ENCODE results near the gene ENAH.

ENAH gene

DNA sequence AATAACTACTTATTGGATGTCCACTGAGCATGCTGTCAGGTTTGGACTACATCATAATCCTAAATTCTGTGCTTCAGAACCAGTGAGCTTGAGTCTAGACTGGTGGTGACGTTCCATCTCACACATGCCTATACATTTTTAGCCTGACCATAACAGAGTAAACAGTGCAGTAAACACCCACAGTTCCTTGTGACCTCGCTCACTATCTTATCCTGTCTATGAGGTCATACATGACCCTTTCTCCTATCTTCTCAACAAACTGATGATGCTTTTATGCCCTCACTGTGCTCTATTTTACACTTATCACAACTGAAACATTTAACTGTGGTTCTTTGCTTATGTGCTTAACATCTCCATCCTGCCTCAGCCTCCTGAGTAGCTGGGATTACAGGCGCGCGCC is 91.2 kb downstream of the ENAH start:
- no peaks in the 10 kb centered on the region for H3K27me3 ChIP-seq (ENCODE audit: control insufficient read depth, insufficient read depth, low read length)
- no peaks in the 10 kb centered on the region for H3K36me3 ChIP-seq (ENCODE audit: control insufficient read depth, insufficient read depth, low read length)
- H3K9me3 ChIP-seq (ENCODE audit: control insufficient read depth, low read length), result no peaks in the 10 kb centered on the region
- H3K9ac ChIP-seq (ENCODE audit: low read length), result no peak overlapping the region
- no peaks in the 10 kb centered on the region for H3K4me1 ChIP-seq (ENCODE audit: control insufficient read depth, insufficient read depth, low read length)
- no peak overlapping the region for H3K4me3 ChIP-seq (ENCODE audit: low read length)

DNA sequence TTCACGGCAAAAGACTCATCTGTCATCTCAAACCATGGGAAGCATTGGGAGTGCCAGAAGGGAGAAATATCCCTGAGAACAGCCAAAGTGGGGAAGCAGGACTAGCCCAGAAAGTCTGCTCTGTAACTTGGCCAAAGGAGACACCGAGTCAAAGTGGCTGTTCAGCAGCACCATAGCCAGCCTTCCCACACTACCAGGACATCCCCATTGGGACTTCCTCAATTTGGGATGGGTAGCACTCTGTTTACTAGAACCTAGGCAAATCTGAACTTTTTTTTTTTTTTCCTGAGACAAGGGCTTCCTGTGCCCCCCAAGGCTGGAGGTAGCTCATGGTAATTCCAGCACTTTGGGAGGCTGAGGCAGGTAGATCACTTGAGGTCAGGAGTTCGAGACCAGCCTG is 93.0 kb downstream of the ENAH start:
- no peak overlapping the region for H3K4me3 ChIP-seq (ENCODE audit: low read length)
- H3K27me3 ChIP-seq (ENCODE audit: control insufficient read depth, insufficient read depth, low read length), result no peaks in the 10 kb centered on the region
- H3K36me3 ChIP-seq (ENCODE audit: control insufficient read depth, insufficient read depth, low read length), result no peaks in the 10 kb centered on the region
- no peak overlapping the region for H3K9ac ChIP-seq (ENCODE audit: low read length)
- H3K4me1 ChIP-seq (ENCODE audit: control insufficient read depth, insufficient read depth, low read length), result no peaks in the 10 kb centered on the region
- H3K9me3 ChIP-seq (ENCODE audit: control insufficient read depth, low read length), result no peaks in the 10 kb centered on the region

DNA sequence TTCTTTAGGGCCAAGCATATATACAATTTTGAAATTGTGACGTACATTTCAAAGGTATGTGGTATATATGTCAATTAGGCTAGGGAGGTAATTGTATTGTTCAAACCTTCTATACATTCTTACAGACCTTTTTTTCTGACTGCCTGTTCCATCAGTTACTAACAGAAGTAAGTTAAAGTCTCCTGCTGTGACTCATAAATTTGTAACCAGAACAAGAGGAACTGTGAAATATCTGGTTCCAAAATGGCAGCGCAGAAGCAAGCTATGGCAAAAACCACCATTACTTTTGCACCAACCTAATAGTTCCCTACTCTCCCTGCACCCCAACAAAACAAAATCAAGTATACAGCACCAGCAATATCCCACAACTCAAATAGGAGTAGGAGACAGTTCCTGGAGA is 93.6 kb downstream of the ENAH start:
- H3K36me3 ChIP-seq (ENCODE audit: control insufficient read depth, insufficient read depth, low read length), result no peaks in the 10 kb centered on the region
- H3K27me3 ChIP-seq (ENCODE audit: control insufficient read depth, insufficient read depth, low read length), result no peaks in the 10 kb centered on the region
- H3K4me3 ChIP-seq (ENCODE audit: low read length), result no peak overlapping the region
- no peak overlapping the region for H3K9ac ChIP-seq (ENCODE audit: low read length)
- H3K4me1 ChIP-seq (ENCODE audit: control insufficient read depth, insufficient read depth, low read length), result no peaks in the 10 kb centered on the region
- H3K9me3 ChIP-seq (ENCODE audit: control insufficient read depth, low read length), result no peaks in the 10 kb centered on the region

DNA sequence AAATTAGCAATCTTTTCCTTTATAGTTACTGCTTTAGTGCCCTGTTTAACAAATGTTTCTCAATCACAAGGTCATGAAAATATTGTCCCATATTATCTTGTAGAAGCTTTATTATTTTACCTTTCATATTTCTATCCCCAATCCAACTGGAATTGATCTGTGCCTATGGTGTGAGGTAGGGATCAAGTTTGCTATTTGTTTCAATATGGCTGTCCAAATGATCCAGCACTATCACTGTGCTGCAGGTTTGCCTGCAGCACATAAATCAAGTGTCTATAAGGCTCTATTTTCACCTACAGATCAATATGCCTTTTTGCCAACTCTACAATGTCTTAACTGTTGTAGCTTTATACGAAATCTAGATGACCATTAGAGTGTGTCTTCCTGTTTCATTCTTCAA is 96.2 kb downstream of the ENAH start:
- no peaks in the 10 kb centered on the region for H3K9me3 ChIP-seq (ENCODE audit: control insufficient read depth, low read length)
- H3K9ac ChIP-seq (ENCODE audit: low read length), result no peak overlapping the region
- H3K36me3 ChIP-seq (ENCODE audit: control insufficient read depth, insufficient read depth, low read length), result no peaks in the 10 kb centered on the region
- H3K27me3 ChIP-seq (ENCODE audit: control insufficient read depth, insufficient read depth, low read length), result no peaks in the 10 kb centered on the region
- no peak overlapping the region for H3K4me3 ChIP-seq (ENCODE audit: low read length)
- H3K4me1 ChIP-seq (ENCODE audit: control insufficient read depth, insufficient read depth, low read length), result no peaks in the 10 kb centered on the region

DNA sequence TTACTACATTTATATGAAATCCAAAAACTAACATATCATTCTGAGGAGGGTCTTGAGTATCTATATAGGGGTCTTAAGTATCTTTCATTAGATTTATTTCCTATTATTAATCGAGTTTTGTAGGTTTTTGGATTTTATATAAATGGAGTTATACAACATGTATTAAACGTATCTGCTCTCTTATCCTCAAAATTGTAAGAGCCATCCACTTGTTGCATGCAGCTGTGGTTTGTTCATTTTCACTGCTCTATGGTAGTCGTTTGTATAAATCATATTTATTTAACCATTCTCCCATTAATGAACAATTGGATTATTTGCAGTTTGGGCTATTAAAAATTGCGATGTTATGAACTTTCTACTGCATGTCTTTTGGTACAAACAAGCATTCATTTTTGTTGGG is 97.1 kb downstream of the ENAH start:
- no peak overlapping the region for H3K4me3 ChIP-seq (ENCODE audit: low read length)
- no peaks in the 10 kb centered on the region for H3K27me3 ChIP-seq (ENCODE audit: control insufficient read depth, insufficient read depth, low read length)
- no peaks in the 10 kb centered on the region for H3K36me3 ChIP-seq (ENCODE audit: control insufficient read depth, insufficient read depth, low read length)
- H3K9me3 ChIP-seq (ENCODE audit: control insufficient read depth, low read length), result no peaks in the 10 kb centered on the region
- no peak overlapping the region for H3K9ac ChIP-seq (ENCODE audit: low read length)
- no peaks in the 10 kb centered on the region for H3K4me1 ChIP-seq (ENCODE audit: control insufficient read depth, insufficient read depth, low read length)

DNA sequence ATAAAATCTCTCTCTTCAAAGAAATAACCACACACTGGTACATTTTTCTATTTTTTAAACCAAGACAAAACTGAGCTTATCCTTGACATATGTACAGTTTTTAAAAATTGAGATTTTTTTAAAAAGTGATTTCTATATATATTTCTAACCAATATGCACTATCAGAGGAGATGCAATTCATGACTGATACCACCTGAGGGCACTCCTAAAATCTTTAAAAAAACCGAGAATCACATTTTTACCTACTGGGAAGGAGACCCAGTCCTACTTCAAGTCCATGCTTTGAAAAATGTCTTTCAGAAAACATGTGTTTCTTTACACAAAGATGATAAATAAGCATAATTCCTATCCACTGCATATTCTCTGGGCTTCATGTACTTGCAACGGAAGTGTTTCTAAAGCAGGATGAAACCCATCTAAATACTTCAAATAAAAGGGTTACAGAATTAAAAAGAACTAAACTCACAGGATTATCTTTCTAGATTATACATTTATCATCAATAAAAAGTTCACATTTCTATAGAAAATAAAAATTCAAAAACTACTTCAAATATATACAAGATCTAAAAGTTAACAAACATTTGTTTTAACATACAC is 98.6 kb downstream of the ENAH start:
- H3K9me3 ChIP-seq (ENCODE audit: control insufficient read depth, low read length), result no peaks in the 10 kb centered on the region
- H3K36me3 ChIP-seq (ENCODE audit: control insufficient read depth, insufficient read depth, low read length), result no peaks in the 10 kb centered on the region
- no peaks in the 10 kb centered on the region for H3K4me1 ChIP-seq (ENCODE audit: control insufficient read depth, insufficient read depth, low read length)
- no peak overlapping the region for H3K4me3 ChIP-seq (ENCODE audit: low read length)
- no peak overlapping the region for H3K9ac ChIP-seq (ENCODE audit: low read length)
- no peaks in the 10 kb centered on the region for H3K27me3 ChIP-seq (ENCODE audit: control insufficient read depth, insufficient read depth, low read length)

DNA sequence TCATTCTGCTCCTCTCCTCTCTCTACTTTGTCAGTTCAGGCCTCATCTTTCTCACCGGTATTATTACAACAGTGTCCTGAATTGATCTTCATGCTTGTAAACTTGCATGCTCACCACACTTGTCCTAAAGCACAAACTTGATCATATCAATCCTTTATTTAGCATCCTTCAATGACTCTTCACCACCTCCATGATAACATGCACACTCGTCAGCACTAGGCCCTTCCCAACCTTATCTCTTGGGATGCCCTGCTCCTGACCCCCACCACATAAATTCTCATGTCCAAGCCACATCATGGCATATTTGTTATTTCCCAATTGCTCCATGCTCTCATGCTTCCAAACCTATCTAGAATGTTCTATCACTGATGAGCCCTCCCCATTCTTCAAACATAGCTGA is 103.1 kb downstream of the ENAH start:
- H3K27me3 ChIP-seq (ENCODE audit: control insufficient read depth, insufficient read depth, low read length), result no peaks in the 10 kb centered on the region

DNA sequence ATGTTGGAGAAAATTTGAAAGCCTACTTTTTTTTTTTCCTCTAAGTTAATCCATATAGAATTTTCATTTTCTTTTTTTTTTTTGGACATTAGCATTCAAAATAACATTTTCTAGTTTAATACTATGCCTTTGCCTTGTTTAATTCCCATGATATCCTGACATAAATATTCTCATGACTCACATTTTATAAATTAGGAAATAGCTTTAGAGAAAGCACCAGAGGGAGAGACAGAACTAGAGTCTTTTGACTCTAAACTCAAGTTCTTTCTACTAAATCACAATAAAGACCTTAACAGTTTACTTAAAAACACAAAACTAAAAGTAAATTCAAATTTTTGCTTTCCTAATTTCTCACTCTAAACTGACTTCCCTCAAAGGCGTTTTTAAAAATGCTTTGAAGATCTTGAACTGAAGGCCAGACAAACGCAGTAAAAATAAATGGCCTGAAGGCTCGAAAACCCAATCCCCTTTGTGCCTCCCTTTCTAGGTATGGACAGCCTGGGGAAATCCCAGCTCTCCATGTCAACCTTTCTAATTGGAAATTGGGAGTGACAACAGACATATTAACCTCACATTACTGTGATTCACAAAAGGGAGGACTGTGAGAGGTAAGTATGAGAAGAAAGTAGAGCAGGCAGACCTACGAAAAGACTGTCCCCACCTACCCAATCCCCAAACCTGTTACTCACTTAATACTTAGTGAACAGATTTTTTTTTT is 104.6 kb downstream of the ENAH start:
- no peaks in the 10 kb centered on the region for H3K27me3 ChIP-seq (ENCODE audit: control insufficient read depth, insufficient read depth, low read length)
- no peak overlapping the region for H3K4me3 ChIP-seq (ENCODE audit: low read length)
- no peak overlapping the region for H3K9ac ChIP-seq (ENCODE audit: low read length)
- H3K36me3 ChIP-seq (ENCODE audit: control insufficient read depth, insufficient read depth, low read length), result no peaks in the 10 kb centered on the region
- no peaks in the 10 kb centered on the region for H3K4me1 ChIP-seq (ENCODE audit: control insufficient read depth, insufficient read depth, low read length)
- no peaks in the 10 kb centered on the region for H3K9me3 ChIP-seq (ENCODE audit: control insufficient read depth, low read length)

More for the DNA sequence above, 103.1 kb downstream of the ENAH start:
- Histone ChIP-seq H3K9me3 (ENCODE audit: control insufficient read depth, low read length) (no peaks in the 10 kb centered on the region), H3K4me1 (ENCODE audit: control insufficient read depth, insufficient read depth, low read length) (no peaks in the 10 kb centered on the region), H3K36me3 (ENCODE audit: control insufficient read depth, insufficient read depth, low read length) (no peaks in the 10 kb centered on the region), H3K4me3 (ENCODE audit: low read length) (no peak overlapping the region), H3K9ac (ENCODE audit: low read length) (no peak overlapping the region)

DNA sequence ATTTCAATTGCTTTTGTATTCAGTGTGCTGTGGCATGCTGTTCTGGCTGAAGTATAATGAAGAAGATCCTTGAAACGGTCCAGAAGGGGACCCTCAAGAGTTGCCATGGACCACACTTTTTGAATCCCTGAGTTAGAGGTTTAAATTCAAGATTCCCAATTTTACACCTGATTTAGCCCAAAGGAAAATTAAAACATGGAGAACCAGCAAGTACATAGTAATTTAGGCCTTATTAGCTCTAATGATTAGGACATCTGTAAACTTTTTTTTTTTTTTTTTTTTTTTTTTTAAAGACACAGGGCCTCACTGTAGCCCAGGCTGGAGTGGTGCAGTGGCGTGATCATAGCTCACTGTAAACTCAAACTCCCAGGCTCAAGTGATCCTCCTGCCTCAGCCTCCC is 107.3 kb downstream of the ENAH start:
- no peak overlapping the region for H3K9ac ChIP-seq (ENCODE audit: low read length)
- H3K4me1 ChIP-seq (ENCODE audit: control insufficient read depth, insufficient read depth, low read length), result no peaks in the 10 kb centered on the region
- no peaks in the 10 kb centered on the region for H3K36me3 ChIP-seq (ENCODE audit: control insufficient read depth, insufficient read depth, low read length)
- no peaks in the 10 kb centered on the region for H3K9me3 ChIP-seq (ENCODE audit: control insufficient read depth, low read length)
- no peaks in the 10 kb centered on the region for H3K27me3 ChIP-seq (ENCODE audit: control insufficient read depth, insufficient read depth, low read length)
- no peak overlapping the region for H3K4me3 ChIP-seq (ENCODE audit: low read length)

DNA sequence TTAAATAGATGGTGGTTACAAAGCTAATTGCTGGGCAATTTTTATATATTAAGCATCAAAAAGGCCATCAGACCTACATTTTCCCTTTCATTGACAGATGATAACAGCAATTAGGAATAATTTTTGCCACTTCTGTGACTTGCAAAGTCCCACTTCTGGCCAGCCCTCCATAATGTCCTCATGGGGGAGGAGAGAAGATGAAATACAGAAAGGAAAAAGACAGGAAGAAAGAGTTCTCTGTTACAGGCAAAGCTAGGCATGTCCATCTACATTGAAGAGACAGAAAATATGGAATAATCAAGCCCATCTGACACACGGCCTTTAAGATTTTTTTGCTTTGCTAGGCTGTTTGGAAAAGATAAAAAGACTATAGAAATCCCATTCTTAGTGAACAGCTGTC is 108.0 kb downstream of the ENAH start:
- no peaks in the 10 kb centered on the region for H3K36me3 ChIP-seq (ENCODE audit: control insufficient read depth, insufficient read depth, low read length)
- no peak overlapping the region for H3K4me3 ChIP-seq (ENCODE audit: low read length)
- no peaks in the 10 kb centered on the region for H3K27me3 ChIP-seq (ENCODE audit: control insufficient read depth, insufficient read depth, low read length)
- no peaks in the 10 kb centered on the region for H3K4me1 ChIP-seq (ENCODE audit: control insufficient read depth, insufficient read depth, low read length)
- H3K9ac ChIP-seq (ENCODE audit: low read length), result no peak overlapping the region
- H3K9me3 ChIP-seq (ENCODE audit: control insufficient read depth, low read length), result no peaks in the 10 kb centered on the region

DNA sequence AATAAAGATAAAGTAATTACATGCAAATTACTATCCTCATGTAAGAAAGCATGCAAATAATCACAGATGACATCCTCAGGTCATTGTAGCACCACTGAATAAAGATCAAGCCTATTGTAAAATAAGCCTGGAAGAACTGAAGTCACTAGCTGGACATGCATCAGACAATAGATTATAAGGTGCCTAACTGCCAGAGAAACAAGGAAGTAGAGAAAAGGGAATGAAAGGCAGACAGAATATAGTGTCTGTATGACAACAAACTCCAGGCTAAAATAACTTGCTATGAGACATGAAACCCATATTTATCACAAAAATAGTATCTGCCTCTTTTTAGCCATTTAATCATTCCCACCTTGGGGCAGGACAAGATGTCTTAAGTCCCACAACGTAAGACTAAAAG is 108.7 kb downstream of the ENAH start:
- Histone ChIP-seq H3K27me3 (ENCODE audit: control insufficient read depth, insufficient read depth, low read length) (no peaks in the 10 kb centered on the region), H3K4me1 (ENCODE audit: control insufficient read depth, insufficient read depth, low read length) (no peaks in the 10 kb centered on the region), H3K36me3 (ENCODE audit: control insufficient read depth, insufficient read depth, low read length) (no peaks in the 10 kb centered on the region), H3K4me3 (ENCODE audit: low read length) (no peak overlapping the region), H3K9ac (ENCODE audit: low read length) (no peak overlapping the region), H3K9me3 (ENCODE audit: control insufficient read depth, low read length) (no peaks in the 10 kb centered on the region)

DNA sequence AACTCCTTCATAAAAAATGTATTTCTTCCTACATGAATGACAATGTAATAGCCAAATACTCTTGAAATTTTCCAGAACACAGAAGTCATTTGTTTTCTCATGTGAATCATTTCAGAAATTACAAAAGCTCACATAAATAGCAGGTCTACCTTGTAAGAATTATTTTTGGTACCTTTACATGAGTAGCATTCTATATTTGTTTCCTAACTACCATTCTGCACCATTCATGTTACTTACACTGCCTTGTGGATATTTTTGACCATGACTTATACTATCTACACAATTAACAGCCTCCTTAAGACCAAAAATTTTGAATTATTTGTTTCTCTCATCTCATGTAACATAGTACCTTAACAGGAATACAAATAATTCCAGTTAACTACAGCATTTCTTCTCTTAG is 109.6 kb downstream of the ENAH start:
- Histone ChIP-seq H3K36me3 (ENCODE audit: control insufficient read depth, insufficient read depth, low read length) (no peaks in the 10 kb centered on the region), H3K9me3 (ENCODE audit: control insufficient read depth, low read length) (no peaks in the 10 kb centered on the region), H3K4me3 (ENCODE audit: low read length) (no peak overlapping the region), H3K4me1 (ENCODE audit: control insufficient read depth, insufficient read depth, low read length) (no peaks in the 10 kb centered on the region), H3K9ac (ENCODE audit: low read length) (no peak overlapping the region), H3K27me3 (ENCODE audit: control insufficient read depth, insufficient read depth, low read length) (no peaks in the 10 kb centered on the region)

DNA sequence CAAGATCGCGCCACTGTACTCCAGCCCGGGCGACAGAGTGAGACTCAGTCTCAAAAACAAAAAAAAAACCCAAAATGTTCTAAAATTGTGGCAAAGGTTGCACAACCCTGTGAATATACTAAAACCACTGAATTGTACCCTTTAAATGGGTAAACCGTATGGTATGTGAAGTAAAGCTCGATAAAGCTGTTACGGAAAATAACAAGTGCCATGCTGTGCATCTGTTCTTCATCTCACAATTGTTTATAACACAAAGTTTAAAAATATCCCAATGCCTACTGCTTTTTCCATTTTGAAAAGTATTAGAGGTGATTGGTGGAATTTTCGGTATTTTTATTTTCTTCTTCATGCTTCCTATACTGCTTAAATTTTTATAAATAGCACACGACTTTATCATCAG is 111.5 kb downstream of the ENAH start:
- Histone ChIP-seq H3K9ac (ENCODE audit: low read length) (no peak overlapping the region), H3K27me3 (ENCODE audit: control insufficient read depth, insufficient read depth, low read length) (no peaks in the 10 kb centered on the region), H3K4me3 (ENCODE audit: low read length) (no peak overlapping the region), H3K4me1 (ENCODE audit: control insufficient read depth, insufficient read depth, low read length) (no peaks in the 10 kb centered on the region), H3K9me3 (ENCODE audit: control insufficient read depth, low read length) (no peaks in the 10 kb centered on the region), H3K36me3 (ENCODE audit: control insufficient read depth, insufficient read depth, low read length) (no peaks in the 10 kb centered on the region)
